Neural cell (in vitro differentiated cells): ENCODE data around the gene CSF2.

Experiments used
- REST ChIP-seq: IDR thresholded peaks from 2 replicates; pipeline ENCODE4 v1.6.1; 2012; ENCODE audit warnings: borderline replicate concordance
- TF ChIP-seq, protein P1 (sequence below): fragments of 450-650 bp; IDR thresholded peaks from 2 replicates; pipeline ENCODE4 v1.5.1; 2014; ENCODE audit warnings: antibody characterized with exemption, mild to moderate bottlenecking, moderate library complexity; ENCODE audit not compliant: poor library complexity, severe bottlenecking

- no peak for TF ChIP-seq REST
- TF ChIP-seq, protein P1, sequence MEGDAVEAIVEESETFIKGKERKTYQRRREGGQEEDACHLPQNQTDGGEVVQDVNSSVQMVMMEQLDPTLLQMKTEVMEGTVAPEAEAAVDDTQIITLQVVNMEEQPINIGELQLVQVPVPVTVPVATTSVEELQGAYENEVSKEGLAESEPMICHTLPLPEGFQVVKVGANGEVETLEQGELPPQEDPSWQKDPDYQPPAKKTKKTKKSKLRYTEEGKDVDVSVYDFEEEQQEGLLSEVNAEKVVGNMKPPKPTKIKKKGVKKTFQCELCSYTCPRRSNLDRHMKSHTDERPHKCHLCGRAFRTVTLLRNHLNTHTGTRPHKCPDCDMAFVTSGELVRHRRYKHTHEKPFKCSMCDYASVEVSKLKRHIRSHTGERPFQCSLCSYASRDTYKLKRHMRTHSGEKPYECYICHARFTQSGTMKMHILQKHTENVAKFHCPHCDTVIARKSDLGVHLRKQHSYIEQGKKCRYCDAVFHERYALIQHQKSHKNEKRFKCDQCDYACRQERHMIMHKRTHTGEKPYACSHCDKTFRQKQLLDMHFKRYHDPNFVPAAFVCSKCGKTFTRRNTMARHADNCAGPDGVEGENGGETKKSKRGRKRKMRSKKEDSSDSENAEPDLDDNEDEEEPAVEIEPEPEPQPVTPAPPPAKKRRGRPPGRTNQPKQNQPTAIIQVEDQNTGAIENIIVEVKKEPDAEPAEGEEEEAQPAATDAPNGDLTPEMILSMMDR, result no peak
These were observed 7.5 kb upstream of the CSF2 start for GRCh38 chr5:132065951-132066701.
